ENCODE data around the gene NAV2. TPM values are rescaled to one million over a fixed set of nuclear protein-coding genes. Genes with fewer than 3 reads are reported as not detected.

NAV2 gene
- total RNA-seq, 1 donor from 2014 or later = 40.6 TPM

GRCh38 chr11:20027556-20028013 lies 314.9 kb downstream of the NAV2 start:
- DNase-seq (ENCODE audit: extremely low read depth, low read depth, low spot score) = no peak

DNA sequence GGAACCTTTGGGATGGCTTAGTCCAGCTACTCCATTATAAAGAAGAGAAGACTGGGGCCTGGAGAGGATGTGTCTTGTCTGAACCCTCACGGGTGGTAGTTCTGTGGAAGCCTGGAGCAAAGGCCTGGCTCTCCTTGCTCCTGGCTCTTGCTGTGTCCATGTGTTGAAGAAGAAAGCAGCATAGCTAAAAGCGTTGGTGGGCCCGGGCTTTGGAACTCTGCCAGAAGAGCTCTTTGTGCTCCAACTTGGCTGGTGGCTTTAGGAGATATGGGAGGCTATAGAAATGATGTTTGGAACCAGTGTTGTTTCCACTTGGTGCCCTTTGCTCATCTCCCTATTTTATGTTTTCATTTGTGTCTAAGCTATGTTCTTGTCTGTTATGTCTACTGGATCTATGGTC lies 316.6 kb downstream of the NAV2 start:
- DNase-seq (ENCODE audit: extremely low read depth, low read depth, low spot score) = no peak

GRCh38 chr11:20030472-20030871 lies 317.8 kb downstream of the NAV2 start:
- no peak for DNase-seq (ENCODE audit: extremely low read depth, low read depth, low spot score)

GRCh38 chr11:20031155-20032001 lies 318.7 kb downstream of the NAV2 start:
- DNase-seq (ENCODE audit: extremely low read depth, low read depth, low spot score) = no peak

DNA sequence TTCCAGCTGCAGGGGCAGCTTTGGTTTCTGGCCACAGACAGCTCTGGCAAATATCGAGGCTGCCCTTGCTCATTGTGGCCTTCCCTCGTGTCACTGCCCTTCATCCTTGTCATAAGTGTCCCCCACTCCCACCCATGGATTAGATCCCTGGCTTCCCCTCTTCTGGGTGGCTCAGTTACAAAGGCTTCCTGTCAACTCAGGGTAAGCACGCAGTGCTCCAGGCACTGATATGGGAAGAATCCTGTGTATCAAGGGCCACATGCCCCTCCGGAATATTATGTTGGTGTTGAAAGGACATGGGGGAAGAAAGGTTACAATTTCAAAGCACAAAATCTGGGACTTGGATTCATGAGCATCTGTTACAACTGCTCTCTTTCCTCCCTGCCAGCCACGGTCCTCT lies 319.5 kb downstream of the NAV2 start:
- DNase-seq (ENCODE audit: extremely low read depth, low read depth, low spot score) = no peak

- DNase-seq (ENCODE audit: extremely low read depth, low read depth, low spot score) = no peak
Measured at GRCh38 chr11:20032577-20033260, 320.1 kb downstream of the NAV2 start.

DNA sequence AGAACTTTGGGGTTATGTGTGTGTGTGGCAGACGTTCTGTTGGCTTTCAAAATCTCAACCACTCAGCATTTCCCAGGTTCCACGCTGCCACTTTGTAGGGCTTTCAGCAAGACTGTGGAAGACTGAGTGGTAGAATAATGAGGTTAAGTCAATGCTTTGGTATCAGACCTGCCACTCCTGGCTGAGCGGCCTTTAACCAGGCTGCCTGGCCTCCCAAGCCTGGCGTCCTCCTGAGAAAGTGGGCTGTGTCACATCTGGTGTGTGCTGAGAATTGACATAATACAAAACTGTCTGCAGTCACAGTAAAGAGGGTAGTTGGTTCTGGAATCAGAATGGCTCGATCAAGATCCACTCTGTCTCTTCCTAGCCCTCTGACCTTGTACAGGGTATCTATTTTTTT lies 321.2 kb downstream of the NAV2 start:
- no peak for DNase-seq (ENCODE audit: extremely low read depth, low read depth, low spot score)

DNA sequence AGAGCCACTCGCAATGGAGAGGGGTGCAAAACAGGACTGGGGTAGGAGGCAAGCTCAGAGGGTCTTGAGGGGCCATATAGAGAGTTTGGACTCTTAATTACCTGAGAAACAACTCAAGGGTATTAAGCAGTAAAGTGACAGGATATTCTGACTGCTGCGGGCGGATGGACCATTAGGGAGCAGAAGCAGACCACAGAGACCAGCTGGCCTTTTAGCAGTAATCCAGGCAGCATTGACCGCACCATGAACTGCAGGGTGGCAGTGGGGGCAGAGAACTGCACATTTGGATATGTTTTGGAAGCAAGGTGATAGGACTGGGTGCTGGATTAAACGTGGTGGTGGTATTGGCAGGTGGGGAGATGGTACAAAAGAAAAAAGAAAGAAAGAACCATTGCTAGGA lies 322.3 kb downstream of the NAV2 start:
- no peak for DNase-seq (ENCODE audit: extremely low read depth, low read depth, low spot score)

DNA sequence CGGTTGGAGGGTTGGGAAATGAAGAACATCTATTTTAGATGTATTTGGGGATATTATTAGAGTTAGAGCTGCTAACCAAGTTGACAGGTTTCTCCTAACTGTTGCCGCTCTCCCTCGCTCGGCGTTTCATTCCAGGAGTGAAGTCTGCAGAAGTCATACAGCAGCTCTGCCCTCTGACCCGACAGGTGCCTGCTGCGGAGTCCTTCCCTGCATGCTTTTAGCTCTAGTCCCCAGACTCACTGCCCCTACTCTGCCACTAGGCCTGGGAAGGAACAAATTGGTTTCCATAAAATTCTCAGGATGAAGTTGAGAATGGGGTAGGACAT lies 322.7 kb downstream of the NAV2 start:
- DNase-seq (ENCODE audit: extremely low read depth, low read depth, low spot score) = no peak

DNA sequence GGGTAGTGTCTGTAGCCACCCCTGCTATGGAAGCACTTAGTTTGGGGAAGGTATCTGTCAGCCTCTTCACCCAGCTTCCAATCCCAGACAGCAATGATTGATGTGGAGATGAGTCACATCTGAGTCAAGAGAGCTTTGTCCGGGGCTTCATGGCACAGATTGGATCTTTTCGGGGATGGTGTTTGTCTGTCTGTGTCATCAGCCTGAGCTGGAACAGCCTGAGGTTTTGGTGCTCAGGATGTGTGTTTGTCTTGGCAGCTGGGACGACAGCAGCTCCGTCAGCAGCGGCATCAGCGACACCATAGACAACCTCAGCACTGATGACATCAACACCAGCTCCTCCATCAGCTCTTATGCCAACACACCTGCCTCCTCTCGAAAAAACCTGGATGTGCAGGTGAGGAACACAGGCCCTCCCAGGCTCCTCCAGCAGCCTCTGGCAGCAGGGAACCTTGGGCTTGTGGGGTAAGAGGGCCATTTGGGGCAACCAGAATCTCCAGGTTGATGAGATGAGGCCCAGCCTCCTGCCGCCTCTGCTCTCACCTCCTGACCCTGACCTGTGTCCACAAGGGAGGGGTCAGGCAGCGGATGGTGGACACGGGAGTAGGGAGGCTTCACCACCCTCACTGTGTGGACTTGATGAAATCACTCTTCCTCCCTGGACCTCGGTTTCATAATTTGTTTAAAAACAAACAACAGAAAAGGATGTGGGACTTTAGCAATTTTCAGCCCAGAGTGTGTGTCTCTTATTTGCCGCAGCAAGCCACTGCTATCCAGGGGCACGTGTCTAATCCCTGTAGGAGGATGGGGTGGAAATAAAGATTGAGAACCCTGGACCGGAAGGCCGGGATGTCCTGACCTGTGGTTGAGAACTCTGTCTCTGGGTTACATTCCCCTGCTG lies 323.3 kb downstream of the NAV2 start:
- DNase-seq (ENCODE audit: extremely low read depth, low read depth, low spot score) = no peak

GRCh38 chr11:20036626-20037335 lies 324.1 kb downstream of the NAV2 start:
- no peak for DNase-seq (ENCODE audit: extremely low read depth, low read depth, low spot score)

- DNase-seq (ENCODE audit: extremely low read depth, low read depth, low spot score) = no peak
Measured at GRCh38 chr11:20037396-20038153, 324.9 kb downstream of the NAV2 start.

DNA sequence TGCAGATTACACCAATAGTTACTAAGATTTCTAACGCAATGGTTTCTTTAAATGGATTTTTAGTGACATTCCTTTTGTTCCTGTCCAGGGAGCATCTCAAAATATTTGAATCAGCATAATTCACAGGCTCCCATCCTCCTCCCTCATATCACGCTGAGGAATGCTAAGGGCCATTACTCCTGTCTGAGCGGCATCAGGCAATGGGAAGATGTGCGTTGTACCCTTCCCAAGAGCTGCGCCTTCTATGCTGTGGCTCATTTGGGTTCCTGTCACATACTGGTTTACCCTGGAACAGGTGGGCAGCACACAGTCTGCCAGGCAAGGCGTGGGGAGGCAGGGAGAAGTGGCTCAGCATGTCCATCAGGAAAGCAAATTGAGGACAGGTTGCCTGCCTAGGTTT lies 325.8 kb downstream of the NAV2 start:
- no peak for DNase-seq (ENCODE audit: extremely low read depth, low read depth, low spot score)

DNA sequence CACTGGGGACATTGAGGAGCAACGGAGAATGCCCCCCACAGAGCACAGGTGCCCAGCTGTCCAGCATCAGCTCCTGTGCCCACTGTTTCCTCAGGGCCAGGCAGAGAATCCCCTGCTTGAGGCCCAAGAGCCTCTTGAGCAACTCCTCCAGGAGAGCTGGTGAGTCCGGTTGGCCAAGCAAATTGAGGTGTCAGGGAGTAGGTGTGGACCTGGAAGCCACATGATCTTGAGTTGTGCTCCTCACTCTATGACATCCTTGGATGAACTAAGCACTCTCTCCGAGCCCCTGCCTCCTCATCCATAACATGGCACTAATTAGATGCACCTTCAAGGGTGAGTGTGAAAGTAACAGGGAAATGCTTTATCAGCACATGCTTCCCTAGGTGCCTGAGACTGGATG lies 326.3 kb downstream of the NAV2 start:
- DNase-seq (ENCODE audit: extremely low read depth, low read depth, low spot score) = no peak

DNA sequence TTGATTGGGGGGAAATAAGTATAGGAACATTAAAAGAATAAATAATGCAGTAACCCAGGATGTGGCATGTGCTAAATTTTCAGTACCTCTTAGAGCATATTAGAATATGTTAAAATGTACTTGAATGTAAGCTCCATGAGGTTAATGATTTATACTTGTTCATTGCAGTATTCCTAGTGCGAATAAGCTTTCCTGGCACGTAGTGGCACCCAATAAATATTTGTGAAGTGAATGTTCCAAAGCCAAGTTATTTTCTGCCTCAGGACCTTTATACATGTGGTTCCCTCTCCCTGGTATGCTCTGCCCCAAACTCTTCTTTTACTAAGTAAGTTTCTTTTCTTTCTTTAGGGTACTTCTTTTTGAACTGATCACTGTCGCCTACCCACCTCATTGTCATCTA lies 328.9 kb downstream of the NAV2 start:
- no peak for DNase-seq (ENCODE audit: extremely low read depth, low read depth, low spot score)

- no peak for DNase-seq (ENCODE audit: extremely low read depth, low read depth, low spot score)
Measured at GRCh38 chr11:20042045-20042639, 329.5 kb downstream of the NAV2 start.

DNA sequence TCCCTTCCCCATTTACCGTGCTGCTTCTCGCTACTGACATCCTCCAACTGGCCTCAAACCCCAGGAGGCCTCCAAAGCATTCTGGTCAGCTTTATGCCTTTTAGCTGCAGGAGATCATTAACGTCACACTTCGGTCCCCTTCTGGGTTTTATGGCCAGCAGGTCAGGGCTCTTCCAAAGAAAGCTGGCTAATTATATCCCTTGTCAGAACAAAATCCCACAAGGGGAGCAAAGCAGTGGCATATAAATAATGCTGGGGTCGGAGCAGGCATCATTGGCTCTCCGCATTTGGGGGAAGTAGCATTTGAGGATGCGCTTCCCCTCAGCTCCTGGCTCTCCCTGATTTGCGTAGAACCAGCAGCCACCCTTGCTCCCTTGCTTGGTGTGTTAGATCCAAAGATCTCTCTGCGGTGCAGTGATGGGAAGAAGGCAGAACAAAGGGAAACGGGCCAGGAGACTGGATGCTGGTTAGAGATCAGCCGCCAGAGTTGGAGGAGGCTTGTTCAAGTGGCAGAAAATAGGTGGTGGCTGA lies 330.2 kb downstream of the NAV2 start:
- DNase-seq (ENCODE audit: extremely low read depth, low read depth, low spot score) = no peak

DNA sequence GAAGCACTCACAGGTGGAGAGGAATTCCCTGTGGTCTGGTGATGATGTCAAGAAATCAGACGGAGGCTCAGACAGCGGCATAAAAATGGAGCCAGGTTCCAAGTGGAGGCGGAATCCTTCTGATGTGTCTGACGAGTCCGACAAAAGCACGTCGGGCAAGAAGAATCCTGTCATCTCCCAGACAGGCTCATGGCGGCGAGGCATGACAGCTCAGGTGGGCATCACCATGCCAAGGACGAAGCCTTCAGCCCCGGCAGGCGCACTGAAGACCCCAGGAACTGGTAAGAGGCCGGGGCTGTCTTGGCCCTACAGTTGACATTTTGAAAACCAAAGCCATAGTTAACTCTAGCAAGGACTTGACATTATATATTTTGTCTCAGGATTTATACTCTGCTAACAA lies 331.4 kb downstream of the NAV2 start:
- DNase-seq (ENCODE audit: extremely low read depth, low read depth, low spot score) = no peak

GRCh38 chr11:20045098-20045688 lies 332.6 kb downstream of the NAV2 start:
- no peak for DNase-seq (ENCODE audit: extremely low read depth, low read depth, low spot score)
